Stomach (tissue), 9 donors: ENCODE measurements around the gene CAPS. TPM values are rescaled to one million over a fixed set of nuclear protein-coding genes. Genes with fewer than 3 reads are reported as not detected.
"Not testable (repeated sequence)": the region's sequence is repeated elsewhere in the genome, so short reads cannot be mapped to it uniquely, and the experiment has no call there.

Experiments used
- DNase-seq, 2 donors: peaks; one replicate each; pipeline versions ENCODE4 v3.0.0 to v3.0.0-alpha.2; 2013 to 2019
- H3K27ac ChIP-seq, 5 donors: fragments of 200-600 bp in 4 of 5; sonication (generic) in 4 of 5; one replicate each; pipeline ENCODE4 v1.5.1; 2013 to 2019; ENCODE audit warnings: mild to moderate bottlenecking in 1 of 5, moderate library complexity in 1 of 5
- H3K27me3 ChIP-seq, 3 donors: fragments of 200-600 bp; sonication (generic); one replicate each; pipeline ENCODE4 v1.5.1; 2017 to 2019; ENCODE audit warnings: mixed run types in 1 of 3
- H3K36me3 ChIP-seq, 4 donors: fragments of 200-600 bp; sonication (generic); 1 replicate in 3 of 4; 2 replicates in 1 of 4; pipeline ENCODE4 v1.5.1; 2016 to 2019
- H3K4me1 ChIP-seq, 4 donors: fragments of 200-600 bp; sonication (generic); one replicate each; pipeline ENCODE4 v1.5.1; 2016 to 2019
- H3K4me3 ChIP-seq, 4 donors: fragments of 200-600 bp; sonication (generic) in 3 of 4; one replicate each; pipeline ENCODE4 v1.5.1; 2016 to 2019; ENCODE audit warnings: mild to moderate bottlenecking in 1 of 4
- H3K9me3 ChIP-seq, 4 donors: fragments of 200-600 bp; sonication (generic); one replicate each; pipeline ENCODE4 v1.5.1; 2016 to 2019
- EP300 ChIP-seq: sonication (generic); formaldehyde crosslinking; IDR thresholded peaks from one replicate; pipeline ENCODE4 v1.6.1; 2017; ENCODE audit warnings: antibody characterized with exemption
- POLR2A ChIP-seq, 4 donors: fragments of 450-650 bp; IDR thresholded peaks; one replicate each; pipeline ENCODE4 v1.6.1; 2016; ENCODE audit warnings: antibody characterized with exemption in 4 of 4, control low read depth in 2 of 4, mild to moderate bottlenecking in 1 of 4, moderate library complexity in 1 of 4
- POLR2AphosphoS5 ChIP-seq, 3 donors: sonication (generic); formaldehyde crosslinking; IDR thresholded peaks; one replicate each; pipeline ENCODE4 v1.6.1; 2016; ENCODE audit warnings: antibody characterized with exemption in 3 of 3
- WGBS, 5 donors: extraction: QIAGEN DNeasy Blood & Tissue Kit in 3 of 5; methylation state at CpG; one replicate each; pipeline versions ENCODE4 v1.1.5 to v1.1.7; 2013 to 2018; 5-methylcytosine and 5-hydroxymethylcytosine counted together
- intact Hi-C: fragments of 100-400 bp; cut with DNase I; formaldehyde crosslinking; loops from one replicate; pipeline ENCODE4 v1.15.1; 2023; ENCODE audit warnings: low total_unique reads
- polyA plus RNA-seq, 3 donors: library from polyadenylated mRNA; stranded (reverse); fragments of 200-250 nt; gene quantifications; one replicate each; pipeline ENCODE4 v1.2.3, GENCODE V29; 2013
- total RNA-seq, 5 donors: library from RNA; depleted of rRNA; stranded (reverse); fragments of >200 nt; gene quantifications; one replicate each; pipeline versions ENCODE4 v1.1.0 to v1.2.3, GENCODE V29; 2014 to 2016
- TF ChIP-seq, protein P1 (sequence below), 7 experiments: fragments of 450-650 bp in 4 of 7; fragments of 200-600 bp in 3 of 7; sonication (generic) in 3 of 7; IDR thresholded peaks; one replicate each; pipeline ENCODE4 v1.5.1; 2016 to 2019; ENCODE audit warnings: antibody characterized with exemption in 7 of 7, control low read depth in 2 of 7, mild to moderate bottlenecking in 1 of 7
- donor health status: healthy with polysubstance abuse.
- donor health status: Bipolar disorder and iron deficiency.
- donor health status: healthy.

Gene CAPS
- total and polyA plus RNA-seq, 8 donors: 27.2 to 143 (median 47.2) TPM

- no peak for DNase-seq
- WGBS, 5 donors: 79 to 89% (median 84%) methylated on average over 16 to 31 of the region's 31 CpGs
- H3K9me3 ChIP-seq: no peaks in the 10 kb centered on the region
- H3K4me1 ChIP-seq: no peaks in the 10 kb centered on the region
- TF ChIP-seq POLR2A (IDR thresholded peaks at IDR 0.05): no peak
- no peak overlapping the region for H3K27ac ChIP-seq
- no peaks in the 10 kb centered on the region for H3K36me3 ChIP-seq
- peaks cover 0 to 11% (median 0%) of the 10 kb centered on the region in 3 donors for H3K27me3 ChIP-seq
- H3K4me3 ChIP-seq: no peak overlapping the region
- intact Hi-C loops: loop anchor here (10.0 kb wide), 1 partner anchor 457 kb away; no protein-coding TSS in a partner anchor
Measured at GRCh38 chr19:5867201-5868136, 46.6 kb upstream of the CAPS start.

DNA sequence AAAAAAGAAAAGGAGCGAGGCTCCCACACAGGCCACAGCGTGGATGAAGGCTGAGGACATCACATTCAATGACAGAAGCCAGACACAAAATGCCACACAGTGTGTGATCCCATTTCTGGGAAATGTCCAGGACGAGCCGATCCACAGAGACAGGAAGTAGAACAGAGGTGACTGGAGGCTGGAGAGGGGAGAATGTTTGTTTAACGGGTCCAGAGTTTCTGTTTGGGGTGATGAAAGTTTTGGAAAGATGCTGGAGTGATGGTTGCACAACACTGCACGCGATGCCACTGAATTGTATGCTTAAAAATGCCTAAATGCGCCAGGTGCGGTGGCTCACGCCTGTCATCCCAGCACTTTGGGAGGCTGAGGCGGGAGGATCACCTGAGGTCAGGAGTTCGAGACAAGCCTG lies 43.1 kb upstream of the CAPS start:
- TF ChIP-seq POLR2A (IDR thresholded peaks at IDR 0.05): no peak
- peak; percentile 73 for TF ChIP-seq EP300
- TF ChIP-seq, protein P1, sequence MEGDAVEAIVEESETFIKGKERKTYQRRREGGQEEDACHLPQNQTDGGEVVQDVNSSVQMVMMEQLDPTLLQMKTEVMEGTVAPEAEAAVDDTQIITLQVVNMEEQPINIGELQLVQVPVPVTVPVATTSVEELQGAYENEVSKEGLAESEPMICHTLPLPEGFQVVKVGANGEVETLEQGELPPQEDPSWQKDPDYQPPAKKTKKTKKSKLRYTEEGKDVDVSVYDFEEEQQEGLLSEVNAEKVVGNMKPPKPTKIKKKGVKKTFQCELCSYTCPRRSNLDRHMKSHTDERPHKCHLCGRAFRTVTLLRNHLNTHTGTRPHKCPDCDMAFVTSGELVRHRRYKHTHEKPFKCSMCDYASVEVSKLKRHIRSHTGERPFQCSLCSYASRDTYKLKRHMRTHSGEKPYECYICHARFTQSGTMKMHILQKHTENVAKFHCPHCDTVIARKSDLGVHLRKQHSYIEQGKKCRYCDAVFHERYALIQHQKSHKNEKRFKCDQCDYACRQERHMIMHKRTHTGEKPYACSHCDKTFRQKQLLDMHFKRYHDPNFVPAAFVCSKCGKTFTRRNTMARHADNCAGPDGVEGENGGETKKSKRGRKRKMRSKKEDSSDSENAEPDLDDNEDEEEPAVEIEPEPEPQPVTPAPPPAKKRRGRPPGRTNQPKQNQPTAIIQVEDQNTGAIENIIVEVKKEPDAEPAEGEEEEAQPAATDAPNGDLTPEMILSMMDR (IDR thresholded peaks at IDR 0.05): no peak
- peak in 2 of 3 donors; percentile 48 to 93 for TF ChIP-seq POLR2AphosphoS5 (IDR thresholded peaks at IDR 0.05)
- DNase-seq: no peak
- Histone ChIP-seq H3K4me1 (no peaks in the 10 kb centered on the region), H3K9me3 (no peaks in the 10 kb centered on the region), H3K4me3 (no peak overlapping the region), H3K36me3 (no peaks in the 10 kb centered on the region), H3K27me3 (no peaks in the 10 kb centered on the region), H3K27ac (peak overlapping the region in 1 of 5 donors; percentile 68)
- intact Hi-C loops: no loop called here
- 63 to 81% (median 77%) methylated on average over 12 of the region's 12 CpGs for WGBS, 5 donors

DNA sequence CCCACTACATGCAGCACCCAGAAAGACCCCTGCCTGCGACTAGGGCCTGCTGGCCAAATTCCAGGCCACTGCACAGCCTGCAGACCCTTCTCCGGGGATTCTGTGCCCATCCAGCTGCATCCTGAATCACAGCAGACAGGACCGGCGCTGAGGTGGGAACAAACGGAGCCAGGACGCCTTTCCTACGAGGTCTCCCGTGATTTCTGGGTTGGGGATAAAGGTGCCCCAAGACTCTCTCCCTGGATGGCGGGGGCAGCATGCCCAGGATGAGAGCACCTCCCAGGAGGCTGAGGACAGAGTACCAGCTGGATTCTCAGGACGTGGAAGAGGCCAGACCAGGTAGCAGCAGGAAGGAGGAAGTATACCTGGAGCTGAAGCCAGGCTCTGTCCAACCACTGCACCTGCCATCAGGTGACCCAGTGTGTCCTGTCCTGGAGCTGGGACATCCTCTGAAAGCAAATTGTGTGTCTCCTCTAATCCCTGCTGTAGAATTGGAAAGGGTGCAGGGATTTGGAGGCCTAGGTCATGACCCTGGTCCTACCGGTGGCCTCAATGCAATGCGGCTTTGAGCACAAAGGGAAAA lies 40.3 kb upstream of the CAPS start:
- no peaks in the 10 kb centered on the region for H3K36me3 ChIP-seq
- DNase-seq: no peak
- no peaks in the 10 kb centered on the region for H3K4me1 ChIP-seq
- peaks cover 0 to 25% (median 5%) of the 10 kb centered on the region in 3 donors for H3K27me3 ChIP-seq
- no peak overlapping the region for H3K4me3 ChIP-seq
- TF ChIP-seq POLR2A (IDR thresholded peaks at IDR 0.05): no peak
- TF ChIP-seq EP300: no peak
- TF ChIP-seq, protein P1 (IDR thresholded peaks at IDR 0.05): no peak
- TF ChIP-seq POLR2AphosphoS5 (IDR thresholded peaks at IDR 0.05): no peak
- intact Hi-C loops: no loop called here
- no peaks in the 10 kb centered on the region for H3K9me3 ChIP-seq
- no peak overlapping the region for H3K27ac ChIP-seq
- 85 to 95% (median 90%) methylated on average over 12 of the region's 12 CpGs for WGBS, 5 donors

GRCh38 chr19:5874496-5874895 lies 39.6 kb upstream of the CAPS start:
- DNase-seq, intact Hi-C loops: not testable (repeated sequence)
- WGBS, 5 donors: 63 to 91% (median 87%) methylated on average over 7 of the region's 7 CpGs

GRCh38 chr19:5877427-5877826 lies 36.6 kb upstream of the CAPS start:
- no peak for DNase-seq
- Histone ChIP-seq H3K9me3 (no peaks in the 10 kb centered on the region), H3K4me3 (no peak overlapping the region), H3K27me3 (peaks cover 0 to 61% (median 28%) of the 10 kb centered on the region in 3 donors), H3K36me3 (no peaks in the 10 kb centered on the region), H3K27ac (peak overlapping the region in 1 of 5 donors; percentile 51), H3K4me1 (peaks cover 7 to 22% (median 12%) of the 10 kb centered on the region in 4 donors)
- TF ChIP-seq EP300 (no peak), POLR2AphosphoS5 (IDR thresholded peaks at IDR 0.05) (no peak), POLR2A (IDR thresholded peaks at IDR 0.05) (no peak)
- TF ChIP-seq, protein P1 (IDR thresholded peaks at IDR 0.05): no peak
- intact Hi-C loops: no loop called here
- 78 to 94% (median 88%) methylated on average over 7 to 8 of the region's 8 CpGs for WGBS, 5 donors

More at GRCh38 chr19:5874496-5874895, 39.6 kb upstream of the CAPS start:
- not testable (repeated sequence) for H3K4me3 ChIP-seq, H3K27ac ChIP-seq, H3K36me3 ChIP-seq, H3K9me3 ChIP-seq, H3K4me1 ChIP-seq
- peaks cover 0 to 32% (median 6%) of the 10 kb centered on the region in 3 donors for H3K27me3 ChIP-seq
